Liver (tissue), 9 donors: ENCODE data around the gene CCM2L. TPM values are rescaled to one million over a fixed set of nuclear protein-coding genes. Genes with fewer than 3 reads are reported as not detected.

ENCODE experiments used
- DNase-seq: peaks from one replicate; pipeline ENCODE4 v3.0.0-alpha.2; 2017; ENCODE audit warnings: low spot score
- H3K27ac ChIP-seq, 2 donors: one replicate each; pipeline ENCODE4 v1.7.0; 2013; ENCODE audit warnings: inconsistent platforms in 2 of 2, low read length in 2 of 2, control low read depth in 1 of 2, low read depth in 1 of 2, mild to moderate bottlenecking in 1 of 2
- H3K27me3 ChIP-seq, 4 donors: one replicate each; pipeline versions ENCODE4 v1.6.1 to v1.7.0; 2013; ENCODE audit warnings: low read length in 3 of 4, inconsistent platforms in 1 of 4, mild to moderate bottlenecking in 1 of 4, moderate library complexity in 1 of 4; ENCODE audit not compliant: control insufficient read depth in 4 of 4, insufficient read depth in 4 of 4
- H3K36me3 ChIP-seq, 4 donors: one replicate each; pipeline versions ENCODE4 v1.6.1 to v1.7.0; 2013; ENCODE audit warnings: low read length in 3 of 4, mild to moderate bottlenecking in 3 of 4, low read depth in 1 of 4, moderate library complexity in 1 of 4; ENCODE audit not compliant: control insufficient read depth in 4 of 4, insufficient read depth in 3 of 4
- H3K4me1 ChIP-seq, 4 donors: one replicate each; pipeline versions ENCODE4 v1.6.1 to v1.7.0; 2013; ENCODE audit warnings: low read length in 3 of 4, mild to moderate bottlenecking in 3 of 4, moderate library complexity in 1 of 4; ENCODE audit not compliant: control insufficient read depth in 4 of 4, insufficient read depth in 4 of 4
- H3K4me3 ChIP-seq, 3 donors: one replicate each; pipeline versions ENCODE4 v1.6.1 to v1.7.0; 2013; ENCODE audit warnings: low read length in 3 of 3, control low read depth in 1 of 3, low read depth in 1 of 3, mild to moderate bottlenecking in 1 of 3
- H3K9ac ChIP-seq, 2 donors: one replicate each; pipeline ENCODE4 v1.7.0; 2013; ENCODE audit warnings: low read length in 2 of 2, mild to moderate bottlenecking in 2 of 2, moderate library complexity in 2 of 2, control low read depth in 1 of 2, low read depth in 1 of 2
- H3K9me3 ChIP-seq, 4 donors: one replicate each; pipeline versions ENCODE4 v1.6.1 to v1.7.0; 2013; ENCODE audit warnings: low read length in 3 of 4; ENCODE audit not compliant: control insufficient read depth in 4 of 4
- EGR1 ChIP-seq, 2 donors: IDR thresholded peaks; 2 replicates each; pipeline ENCODE4 v1.6.1; 2016 to 2018; ENCODE audit warnings: antibody characterized with exemption in 2 of 2, low read depth in 2 of 2
- FOXA1 ChIP-seq: IDR thresholded peaks from 2 replicates; pipeline ENCODE4 v1.6.1; 2016; ENCODE audit warnings: antibody characterized with exemption
- FOXA2 ChIP-seq: IDR thresholded peaks from 2 replicates; pipeline ENCODE4 v1.6.1; 2016; ENCODE audit warnings: antibody characterized with exemption
- GABPA ChIP-seq, 2 donors: IDR thresholded peaks in 1 of 2; conservative IDR thresholded peaks in 1 of 2; 2 replicates each; pipeline ENCODE4 v1.6.1; 2016; ENCODE audit warnings: antibody characterized with exemption in 2 of 2, mild to moderate bottlenecking in 1 of 2, moderate library complexity in 1 of 2
- HNF4G ChIP-seq: IDR thresholded peaks from 2 replicates; pipeline ENCODE4 v1.6.1; 2016; ENCODE audit warnings: antibody characterized with exemption
- JUND ChIP-seq, 2 donors: IDR thresholded peaks; 2 replicates each; pipeline ENCODE4 v1.6.1; 2016; ENCODE audit warnings: antibody characterized with exemption in 2 of 2
- RAD21 ChIP-seq, 2 donors: IDR thresholded peaks; 2 replicates each; pipeline ENCODE4 v1.6.1; 2016; ENCODE audit warnings: antibody characterized with exemption in 2 of 2, mild to moderate bottlenecking in 2 of 2
- RXRA ChIP-seq, 2 donors: IDR thresholded peaks; 2 replicates each; pipeline ENCODE4 v1.6.1; 2017 to 2018; ENCODE audit warnings: antibody characterized with exemption in 2 of 2, mild to moderate bottlenecking in 1 of 2
- SP1 ChIP-seq: IDR thresholded peaks from 2 replicates; pipeline ENCODE4 v1.6.1; 2018; ENCODE audit warnings: antibody characterized with exemption, mild to moderate bottlenecking
- TAF1 ChIP-seq: conservative IDR thresholded peaks from 2 replicates; pipeline ENCODE4 v1.6.1; 2016; ENCODE audit warnings: antibody characterized with exemption, mild to moderate bottlenecking
- WGBS: extraction: QIAGEN DNeasy Blood & Tissue Kit; methylation state at CpG from one replicate; pipeline ENCODE4 v1.1.7; 2013; 5-methylcytosine and 5-hydroxymethylcytosine counted together
- polyA plus RNA-seq, 2 donors: library from polyadenylated mRNA; stranded (reverse) in 1 of 2; unstranded in 1 of 2; fragments of 200-250 nt in 1 of 2; fragments of >200 nt in 1 of 2; fragmentation: Nextera tagmentation in 1 of 2; extraction: Ambion mirVana in 1 of 2; gene quantifications; one replicate each; pipeline versions ENCODE4 v1.2.1 to v1.2.3, GENCODE V29; 2013 to 2015
- total RNA-seq, 2 donors: library from RNA; depleted of rRNA; stranded (reverse); fragments of >200 nt; gene quantifications; one replicate each; pipeline ENCODE4 v1.2.3, GENCODE V29; 2014
- TF ChIP-seq, protein P1 (sequence below): IDR thresholded peaks from 2 replicates; pipeline ENCODE4 v1.6.1; 2016; ENCODE audit warnings: antibody characterized with exemption
- TF ChIP-seq, protein P2 (sequence below): fragments of 150-350 bp; IDR thresholded peaks from 2 replicates; pipeline ENCODE4 v1.5.1; 2017; ENCODE audit warnings: improper control_type of control experiment, low read depth, low read length; ENCODE audit not compliant: missing input control
- TF ChIP-seq, protein P3 (sequence below): IDR thresholded peaks from 2 replicates; pipeline ENCODE4 v1.6.1; 2016; ENCODE audit warnings: antibody characterized with exemption, mild to moderate bottlenecking
- donor health status: healthy.
- donor health status: healthy.
- donor health status: healthy.
- donor health status: healthy.
- donor health status: healthy.

The CCM2L gene
- total and polyA plus RNA-seq, 4 donors: 0.31 to 2.1 (median 1.2) TPM

DNA sequence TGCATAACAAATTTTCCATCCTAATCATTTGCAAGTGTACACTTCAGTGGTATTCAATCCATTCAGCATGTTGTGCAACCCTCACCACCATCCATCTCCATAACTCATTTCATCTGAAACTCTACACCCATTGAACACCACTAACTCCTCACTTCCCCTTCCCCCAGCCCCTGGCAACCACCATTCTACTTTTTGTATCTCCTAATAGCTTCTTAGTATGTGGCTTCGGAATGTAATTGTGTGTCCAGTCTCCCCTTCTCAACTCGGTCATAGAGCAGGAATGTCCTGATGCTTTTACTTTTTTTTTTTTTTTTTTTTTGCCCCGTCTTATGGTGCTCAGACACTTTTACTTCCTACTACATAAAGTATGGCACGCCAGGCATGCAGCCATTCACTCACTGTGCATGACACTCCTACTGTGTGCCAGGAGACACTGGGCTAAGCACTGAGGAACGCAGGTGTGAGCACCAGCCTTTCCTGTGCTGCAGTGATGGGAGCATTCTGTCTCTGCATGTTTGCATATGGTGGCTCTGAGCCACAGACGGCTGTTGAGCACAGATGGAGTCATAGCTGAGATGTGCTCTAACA lies 57.1 kb downstream of the CCM2L start:
- Histone ChIP-seq H3K9ac (no peak overlapping the region), H3K4me1 (no peaks in the 10 kb centered on the region), H3K9me3 (no peaks in the 10 kb centered on the region), H3K36me3 (no peaks in the 10 kb centered on the region), H3K27ac (no peak overlapping the region), H3K27me3 (no peaks in the 10 kb centered on the region), H3K4me3 (no peak overlapping the region)
- no peak for TF ChIP-seq HNF4G
- no peak for TF ChIP-seq EGR1 (IDR thresholded peaks at IDR 0.05; ENCODE audit: low read depth in 2 of 2)
- no peak for TF ChIP-seq FOXA2
- TF ChIP-seq FOXA1: no peak
- DNase-seq: no peak
- WGBS: 68% methylated on average over 6 of the region's 6 CpGs

DNA sequence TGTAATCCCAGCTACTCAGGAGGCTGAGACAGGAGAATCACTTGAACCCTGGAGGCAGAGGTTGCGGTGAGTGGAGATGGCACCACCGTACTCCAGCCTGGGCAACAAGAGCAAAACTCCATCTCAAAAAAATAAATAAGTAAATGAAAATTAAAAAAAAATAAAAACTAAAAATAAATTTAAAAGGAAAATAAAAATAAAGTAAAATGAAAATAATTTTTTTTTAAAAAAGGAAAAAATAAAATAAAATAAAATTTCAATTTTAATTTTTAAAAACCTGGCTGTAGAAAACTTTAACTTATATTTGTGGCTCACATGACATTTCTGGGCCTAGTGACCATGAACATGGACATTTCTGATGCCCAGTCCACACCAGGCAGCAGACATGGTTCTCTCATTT lies 57.9 kb downstream of the CCM2L start:
- WGBS: 100% methylated on average over 2 of the region's 2 CpGs
- TF ChIP-seq GABPA (IDR thresholded peaks at IDR 0.05 in 1 of 2, conservative IDR thresholded peaks at IDR 0.05 in 1 of 2): no peak
- no peak for TF ChIP-seq TAF1
- TF ChIP-seq RAD21 (IDR thresholded peaks at IDR 0.05): no peak
- TF ChIP-seq FOXA2: no peak
- TF ChIP-seq SP1: no peak
- no peak for TF ChIP-seq JUND (IDR thresholded peaks at IDR 0.05)
- TF ChIP-seq, protein P1, sequence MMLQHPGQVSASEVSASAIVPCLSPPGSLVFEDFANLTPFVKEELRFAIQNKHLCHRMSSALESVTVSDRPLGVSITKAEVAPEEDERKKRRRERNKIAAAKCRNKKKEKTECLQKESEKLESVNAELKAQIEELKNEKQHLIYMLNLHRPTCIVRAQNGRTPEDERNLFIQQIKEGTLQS: no peak
- TF ChIP-seq, protein P2, sequence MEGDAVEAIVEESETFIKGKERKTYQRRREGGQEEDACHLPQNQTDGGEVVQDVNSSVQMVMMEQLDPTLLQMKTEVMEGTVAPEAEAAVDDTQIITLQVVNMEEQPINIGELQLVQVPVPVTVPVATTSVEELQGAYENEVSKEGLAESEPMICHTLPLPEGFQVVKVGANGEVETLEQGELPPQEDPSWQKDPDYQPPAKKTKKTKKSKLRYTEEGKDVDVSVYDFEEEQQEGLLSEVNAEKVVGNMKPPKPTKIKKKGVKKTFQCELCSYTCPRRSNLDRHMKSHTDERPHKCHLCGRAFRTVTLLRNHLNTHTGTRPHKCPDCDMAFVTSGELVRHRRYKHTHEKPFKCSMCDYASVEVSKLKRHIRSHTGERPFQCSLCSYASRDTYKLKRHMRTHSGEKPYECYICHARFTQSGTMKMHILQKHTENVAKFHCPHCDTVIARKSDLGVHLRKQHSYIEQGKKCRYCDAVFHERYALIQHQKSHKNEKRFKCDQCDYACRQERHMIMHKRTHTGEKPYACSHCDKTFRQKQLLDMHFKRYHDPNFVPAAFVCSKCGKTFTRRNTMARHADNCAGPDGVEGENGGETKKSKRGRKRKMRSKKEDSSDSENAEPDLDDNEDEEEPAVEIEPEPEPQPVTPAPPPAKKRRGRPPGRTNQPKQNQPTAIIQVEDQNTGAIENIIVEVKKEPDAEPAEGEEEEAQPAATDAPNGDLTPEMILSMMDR: no peak
- TF ChIP-seq RXRA (IDR thresholded peaks at IDR 0.05): no peak
- H3K9ac ChIP-seq: no peak overlapping the region
- no peaks in the 10 kb centered on the region for H3K9me3 ChIP-seq
- no peak for DNase-seq
- peak overlapping the region in 1 of 2 donors; percentile 37 for H3K27ac ChIP-seq
- no peaks in the 10 kb centered on the region for H3K36me3 ChIP-seq
- no peaks in the 10 kb centered on the region for H3K4me1 ChIP-seq
- H3K27me3 ChIP-seq: no peaks in the 10 kb centered on the region
- H3K4me3 ChIP-seq: no peak overlapping the region

DNA sequence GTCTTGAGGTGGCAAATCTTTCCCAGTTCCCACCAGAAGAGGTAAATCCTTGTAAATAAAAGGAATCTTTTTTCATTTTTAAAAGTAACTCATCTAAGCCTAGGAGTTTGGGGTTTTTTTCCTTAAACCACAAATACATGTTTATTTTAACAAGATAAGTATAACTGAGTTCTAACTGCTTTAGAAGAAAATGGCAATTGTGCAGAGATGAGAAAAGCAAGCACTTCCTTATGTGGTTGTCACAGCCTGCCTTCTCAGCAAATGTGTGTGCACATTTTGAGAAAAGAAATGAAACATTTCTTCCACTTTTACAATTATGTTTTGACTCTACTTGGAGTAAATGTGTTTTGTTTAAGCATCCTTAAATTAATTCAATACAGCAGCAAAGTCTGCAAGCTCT lies 59.5 kb downstream of the CCM2L start:
- no peak for TF ChIP-seq TAF1
- TF ChIP-seq HNF4G: no peak
- H3K27ac ChIP-seq: peak overlapping the region in 1 of 2 donors; percentile 47
- DNase-seq: no peak
- H3K9me3 ChIP-seq: no peaks in the 10 kb centered on the region
- no peak overlapping the region for H3K9ac ChIP-seq
- no peak overlapping the region for H3K4me3 ChIP-seq
- H3K27me3 ChIP-seq: no peaks in the 10 kb centered on the region
- no peaks in the 10 kb centered on the region for H3K36me3 ChIP-seq
- no peaks in the 10 kb centered on the region for H3K4me1 ChIP-seq

DNA sequence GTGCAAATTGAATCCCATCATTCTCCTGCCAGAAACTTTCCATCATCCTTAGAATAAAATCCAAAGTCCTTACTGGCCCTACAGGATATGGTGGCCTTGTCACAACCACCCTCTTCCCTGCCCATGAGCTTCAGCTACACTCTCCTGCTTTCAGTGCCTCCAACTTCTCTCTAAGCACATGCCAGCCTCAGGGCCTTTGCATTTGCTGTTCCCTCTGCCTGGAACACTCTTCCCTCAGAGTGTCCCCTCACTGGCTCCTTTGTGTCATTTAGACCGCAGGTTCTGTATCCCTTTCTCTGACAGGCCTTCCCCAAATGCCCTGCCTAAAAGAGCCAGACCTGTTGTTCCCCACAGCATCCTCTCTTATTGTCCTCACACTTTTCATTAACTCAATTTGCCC lies 60.0 kb downstream of the CCM2L start:
- Histone ChIP-seq H3K4me3 (no peak overlapping the region), H3K36me3 (no peaks in the 10 kb centered on the region), H3K4me1 (no peaks in the 10 kb centered on the region), H3K9me3 (no peaks in the 10 kb centered on the region), H3K9ac (no peak overlapping the region), H3K27me3 (no peaks in the 10 kb centered on the region), H3K27ac (no peak overlapping the region)
- DNase-seq: no peak
- WGBS: 76% methylated on average over 1 of the region's 1 CpG
- TF ChIP-seq GABPA (IDR thresholded peaks at IDR 0.05 in 1 of 2, conservative IDR thresholded peaks at IDR 0.05 in 1 of 2) (no peak), TAF1 (no peak), HNF4G (no peak), EGR1 (IDR thresholded peaks at IDR 0.05; ENCODE audit: low read depth in 2 of 2) (no peak), FOXA2 (no peak), FOXA1 (no peak), SP1 (no peak), RXRA (IDR thresholded peaks at IDR 0.05) (no peak), RAD21 (IDR thresholded peaks at IDR 0.05) (no peak)
- TF ChIP-seq, protein P3, sequence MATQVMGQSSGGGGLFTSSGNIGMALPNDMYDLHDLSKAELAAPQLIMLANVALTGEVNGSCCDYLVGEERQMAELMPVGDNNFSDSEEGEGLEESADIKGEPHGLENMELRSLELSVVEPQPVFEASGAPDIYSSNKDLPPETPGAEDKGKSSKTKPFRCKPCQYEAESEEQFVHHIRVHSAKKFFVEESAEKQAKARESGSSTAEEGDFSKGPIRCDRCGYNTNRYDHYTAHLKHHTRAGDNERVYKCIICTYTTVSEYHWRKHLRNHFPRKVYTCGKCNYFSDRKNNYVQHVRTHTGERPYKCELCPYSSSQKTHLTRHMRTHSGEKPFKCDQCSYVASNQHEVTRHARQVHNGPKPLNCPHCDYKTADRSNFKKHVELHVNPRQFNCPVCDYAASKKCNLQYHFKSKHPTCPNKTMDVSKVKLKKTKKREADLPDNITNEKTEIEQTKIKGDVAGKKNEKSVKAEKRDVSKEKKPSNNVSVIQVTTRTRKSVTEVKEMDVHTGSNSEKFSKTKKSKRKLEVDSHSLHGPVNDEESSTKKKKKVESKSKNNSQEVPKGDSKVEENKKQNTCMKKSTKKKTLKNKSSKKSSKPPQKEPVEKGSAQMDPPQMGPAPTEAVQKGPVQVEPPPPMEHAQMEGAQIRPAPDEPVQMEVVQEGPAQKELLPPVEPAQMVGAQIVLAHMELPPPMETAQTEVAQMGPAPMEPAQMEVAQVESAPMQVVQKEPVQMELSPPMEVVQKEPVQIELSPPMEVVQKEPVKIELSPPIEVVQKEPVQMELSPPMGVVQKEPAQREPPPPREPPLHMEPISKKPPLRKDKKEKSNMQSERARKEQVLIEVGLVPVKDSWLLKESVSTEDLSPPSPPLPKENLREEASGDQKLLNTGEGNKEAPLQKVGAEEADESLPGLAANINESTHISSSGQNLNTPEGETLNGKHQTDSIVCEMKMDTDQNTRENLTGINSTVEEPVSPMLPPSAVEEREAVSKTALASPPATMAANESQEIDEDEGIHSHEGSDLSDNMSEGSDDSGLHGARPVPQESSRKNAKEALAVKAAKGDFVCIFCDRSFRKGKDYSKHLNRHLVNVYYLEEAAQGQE: no peak
